Subcutaneous adipose tissue (tissue), 4 donors: Measurements from ENCODE around the gene FOXS1. TPM values are rescaled to one million over a fixed set of nuclear protein-coding genes. Genes with fewer than 3 reads are reported as not detected.

ENCODE experiments used
- CTCF ChIP-seq: fragments of 450-650 bp; IDR thresholded peaks from one replicate; pipeline ENCODE4 v1.5.1; 2016; ENCODE audit warnings: low read depth, mild to moderate bottlenecking, control low read depth, antibody characterized with exemption, moderate library complexity
- total RNA-seq, 4 donors: library from RNA; depleted of rRNA; stranded (reverse); fragments of >200 nt; gene quantifications; one replicate each; pipeline ENCODE4 v1.1.0, GENCODE V29; 2016

Gene FOXS1
- total RNA-seq, 4 donors from 2014 or later, result not detected

GRCh38 chr20:31842471-31843157 is 2.8 kb downstream of the FOXS1 start:
- TF ChIP-seq CTCF, result no peak

GRCh38 chr20:31841928-31842327 is 3.5 kb downstream of the FOXS1 start:
- no peak for TF ChIP-seq CTCF

- TF ChIP-seq CTCF, result no peak
These were observed 4.2 kb downstream of the FOXS1 start for GRCh38 chr20:31840906-31841816.

- no peak for TF ChIP-seq CTCF
These were observed 5.5 kb downstream of the FOXS1 start for GRCh38 chr20:31839782-31840487.

GRCh38 chr20:31838646-31839292 is 6.6 kb downstream of the FOXS1 start:
- no peak for TF ChIP-seq CTCF

GRCh38 chr20:31837896-31838397 is 7.5 kb downstream of the FOXS1 start:
- no peak for TF ChIP-seq CTCF
